ENCODE data around the gene NUP107. TPM values are rescaled to one million over a fixed set of nuclear protein-coding genes. Genes with fewer than 3 reads are reported as not detected.

Gene NUP107
- total RNA-seq, 1 experiment from 2014 or later: 106 TPM

DNA sequence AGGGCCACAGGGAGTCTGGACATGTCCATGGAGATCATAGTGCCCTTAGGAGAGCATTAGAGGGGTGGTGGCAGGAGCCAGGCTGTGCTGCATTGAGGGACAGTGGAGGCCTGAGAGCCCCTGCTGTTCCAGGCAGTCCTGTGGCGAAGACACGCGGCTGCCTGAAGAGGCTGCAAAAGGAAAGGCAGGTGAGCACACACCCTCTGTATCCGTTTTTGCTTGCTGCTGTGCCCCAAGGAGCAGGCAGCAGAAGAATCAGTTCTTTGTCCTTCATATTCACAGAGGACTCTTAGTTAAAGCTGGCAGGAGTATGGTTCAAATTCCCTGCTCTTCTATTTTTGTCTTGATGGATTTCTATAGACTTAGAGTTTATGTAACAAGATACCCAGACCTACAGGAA, 63.7 kb downstream of the NUP107 start:
- H3K9me2 ChIP-seq (replicated peaks; ENCODE audit: low read length): no peaks in the 10 kb centered on the region
- no peak for TF ChIP-seq EZH2 (IDR thresholded peaks at IDR 0.05; ENCODE audit: low read length, unreplicated experiment)
- TF ChIP-seq, protein P1, sequence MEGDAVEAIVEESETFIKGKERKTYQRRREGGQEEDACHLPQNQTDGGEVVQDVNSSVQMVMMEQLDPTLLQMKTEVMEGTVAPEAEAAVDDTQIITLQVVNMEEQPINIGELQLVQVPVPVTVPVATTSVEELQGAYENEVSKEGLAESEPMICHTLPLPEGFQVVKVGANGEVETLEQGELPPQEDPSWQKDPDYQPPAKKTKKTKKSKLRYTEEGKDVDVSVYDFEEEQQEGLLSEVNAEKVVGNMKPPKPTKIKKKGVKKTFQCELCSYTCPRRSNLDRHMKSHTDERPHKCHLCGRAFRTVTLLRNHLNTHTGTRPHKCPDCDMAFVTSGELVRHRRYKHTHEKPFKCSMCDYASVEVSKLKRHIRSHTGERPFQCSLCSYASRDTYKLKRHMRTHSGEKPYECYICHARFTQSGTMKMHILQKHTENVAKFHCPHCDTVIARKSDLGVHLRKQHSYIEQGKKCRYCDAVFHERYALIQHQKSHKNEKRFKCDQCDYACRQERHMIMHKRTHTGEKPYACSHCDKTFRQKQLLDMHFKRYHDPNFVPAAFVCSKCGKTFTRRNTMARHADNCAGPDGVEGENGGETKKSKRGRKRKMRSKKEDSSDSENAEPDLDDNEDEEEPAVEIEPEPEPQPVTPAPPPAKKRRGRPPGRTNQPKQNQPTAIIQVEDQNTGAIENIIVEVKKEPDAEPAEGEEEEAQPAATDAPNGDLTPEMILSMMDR (conservative IDR thresholded peaks at IDR 0.05; ENCODE audit: low read depth, low read length): no peak
- no peak for TF ChIP-seq EZH2phosphoT487 (IDR thresholded peaks at IDR 0.05; ENCODE audit: borderline replicate concordance, low read length)
- POLR2A ChIA-PET (ENCODE audit: unreplicated experiment): no interaction called here
- H3K9me3 ChIP-seq (ENCODE audit: low read length): no peaks in the 10 kb centered on the region
- H3K27me3 ChIP-seq (ENCODE audit: low read length): no peaks in the 10 kb centered on the region
- H3K36me3 ChIP-seq (ENCODE audit: low read depth, low read length): 0 out of 2 replicates have a peak, but pooled peaks cover 4% of the 10 kb centered on the region
- ATAC-seq (no peak), DNase-seq (no peak)
- H3F3A ChIP-seq (ENCODE audit: low read length, unreplicated experiment): no peaks in the 10 kb centered on the region
- CTCF ChIA-PET: no interaction called here
- peaks cover 7% of the 10 kb centered on the region; the same call in 1 of the 2 replicates for H3K4me1 ChIP-seq (ENCODE audit: insufficient read depth, low read length)
- H3K9ac ChIP-seq (ENCODE audit: low read length): no peak overlapping the region
- H3K27ac ChIP-seq (ENCODE audit: low read length): no peak overlapping the region
- intact Hi-C loops (cut with micrococcal nuclease): no loop called here
- H3K79me2 ChIP-seq (ENCODE audit: low read length): peaks cover 16% of the 10 kb centered on the region
- BruUV-seq (replicated peaks): no TSS peak
- H3K4me3 ChIP-seq (ENCODE audit: low read length): no peak overlapping the region
- no peak overlapping the region for H3K4me2 ChIP-seq (ENCODE audit: low read length)
- H4K20me1 ChIP-seq (ENCODE audit: low read length): no peaks in the 10 kb centered on the region
- H2AFZ ChIP-seq (ENCODE audit: low read length): no peak overlapping the region

DNA sequence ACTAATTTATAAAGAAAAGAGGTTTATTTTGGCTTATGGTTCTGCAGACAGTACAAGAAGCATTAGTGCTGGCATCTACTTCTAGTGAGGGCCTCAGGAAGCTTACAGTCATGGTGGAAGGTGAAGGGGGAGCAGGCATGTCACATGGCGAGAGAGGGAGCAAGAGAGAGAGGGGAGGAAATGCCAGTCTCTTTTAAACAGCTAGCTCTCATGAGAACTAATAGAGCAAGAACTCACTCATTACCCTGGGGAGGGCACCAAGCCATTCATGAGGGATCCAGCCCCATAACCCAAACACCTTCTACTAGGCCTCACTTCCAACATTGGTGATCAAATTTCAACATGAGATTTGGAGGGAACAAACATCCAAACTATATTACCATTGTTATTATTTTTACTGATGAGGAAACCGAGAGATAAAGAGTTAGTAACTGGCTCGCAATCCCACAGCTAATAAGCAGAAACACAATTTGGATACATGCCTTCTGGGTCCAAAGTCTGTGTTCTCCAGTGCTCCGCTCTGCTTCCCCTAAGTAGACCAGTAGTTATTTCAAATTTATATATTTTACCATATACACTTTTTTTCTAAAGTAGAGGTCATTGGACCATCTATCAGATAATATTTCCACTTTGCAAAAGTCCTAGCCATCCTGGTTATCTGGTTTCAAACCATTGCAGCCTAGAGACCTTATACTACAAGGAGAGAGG, 68.9 kb downstream of the NUP107 start:
- Histone ChIP-seq H3K36me3 (ENCODE audit: low read depth, low read length) (peaks cover 7% of the 10 kb centered on the region; the same call in 1 of the 2 replicates), H4K20me1 (ENCODE audit: low read length) (no peaks in the 10 kb centered on the region), H3K4me3 (ENCODE audit: low read length) (no peak overlapping the region), H3F3A (ENCODE audit: low read length, unreplicated experiment) (no peaks in the 10 kb centered on the region), H3K27ac (ENCODE audit: low read length) (no peak overlapping the region), H2AFZ (ENCODE audit: low read length) (no peak overlapping the region), H3K27me3 (ENCODE audit: low read length) (no peaks in the 10 kb centered on the region), H3K9me3 (ENCODE audit: low read length) (no peaks in the 10 kb centered on the region), H3K9me2 (replicated peaks; ENCODE audit: low read length) (no peaks in the 10 kb centered on the region), H3K79me2 (ENCODE audit: low read length) (no peaks in the 10 kb centered on the region), H3K4me1 (ENCODE audit: insufficient read depth, low read length) (no peaks in the 10 kb centered on the region), H3K9ac (ENCODE audit: low read length) (no peak overlapping the region), H3K4me2 (ENCODE audit: low read length) (no peak overlapping the region)
- DNase-seq (no peak), ATAC-seq (no peak)
- CTCF ChIA-PET: no interaction called here
- TF ChIP-seq, protein P1 (conservative IDR thresholded peaks at IDR 0.05; ENCODE audit: low read depth, low read length): no peak
- TF ChIP-seq EZH2phosphoT487 (IDR thresholded peaks at IDR 0.05; ENCODE audit: borderline replicate concordance, low read length) (no peak), EZH2 (IDR thresholded peaks at IDR 0.05; ENCODE audit: low read length, unreplicated experiment) (no peak)
- POLR2A ChIA-PET (ENCODE audit: unreplicated experiment): no interaction called here
- intact Hi-C loops (cut with micrococcal nuclease): no loop called here
- no TSS peak for BruUV-seq (replicated peaks)

DNA sequence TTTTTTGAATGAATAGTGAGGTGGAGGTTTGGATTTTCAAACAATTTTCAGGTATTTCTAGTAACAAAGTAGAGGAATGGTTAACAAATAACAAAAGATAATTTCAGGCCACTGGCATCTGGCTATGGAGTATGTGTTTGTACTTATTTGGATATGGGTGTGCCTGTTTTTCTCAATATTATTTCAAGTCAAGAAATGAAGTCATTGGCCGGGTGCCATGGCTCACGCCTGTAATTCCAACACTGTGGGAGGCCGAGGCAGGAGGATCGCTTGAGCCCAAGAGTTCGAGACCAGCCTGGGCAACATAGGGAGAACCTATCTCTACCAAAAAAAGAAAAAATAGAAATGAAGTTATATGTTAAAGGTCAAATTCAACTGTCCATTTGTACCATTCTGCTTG, 73.1 kb downstream of the NUP107 start:
- ATAC-seq (no peak), DNase-seq (no peak)
- no TSS peak for BruUV-seq (replicated peaks)
- Histone ChIP-seq H3K27me3 (ENCODE audit: low read length) (no peaks in the 10 kb centered on the region), H4K20me1 (ENCODE audit: low read length) (no peaks in the 10 kb centered on the region), H3F3A (ENCODE audit: low read length, unreplicated experiment) (no peaks in the 10 kb centered on the region), H3K79me2 (ENCODE audit: low read length) (no peaks in the 10 kb centered on the region), H3K9me3 (ENCODE audit: low read length) (no peaks in the 10 kb centered on the region), H3K9ac (ENCODE audit: low read length) (no peak overlapping the region), H3K4me2 (ENCODE audit: low read length) (no peak overlapping the region), H2AFZ (ENCODE audit: low read length) (no peak overlapping the region), H3K4me1 (ENCODE audit: insufficient read depth, low read length) (no peaks in the 10 kb centered on the region), H3K36me3 (ENCODE audit: low read depth, low read length) (peaks cover 7% of the 10 kb centered on the region; the same call in 1 of the 2 replicates), H3K4me3 (ENCODE audit: low read length) (no peak overlapping the region), H3K9me2 (replicated peaks; ENCODE audit: low read length) (no peaks in the 10 kb centered on the region), H3K27ac (ENCODE audit: low read length) (no peak overlapping the region)
- CTCF ChIA-PET: no interaction called here
- TF ChIP-seq EZH2phosphoT487 (IDR thresholded peaks at IDR 0.05; ENCODE audit: borderline replicate concordance, low read length): no peak
- TF ChIP-seq, protein P1 (conservative IDR thresholded peaks at IDR 0.05; ENCODE audit: low read depth, low read length): no peak
- no peak for TF ChIP-seq EZH2 (IDR thresholded peaks at IDR 0.05; ENCODE audit: low read length, unreplicated experiment)
- POLR2A ChIA-PET (ENCODE audit: unreplicated experiment): no interaction called here
- intact Hi-C loops (cut with micrococcal nuclease): no loop called here

Data from PC-3 (cell line).